Type B pancreatic cell (in vitro differentiated cells): Measurements from ENCODE around the gene DEPDC1B. TPM values are rescaled to one million over a fixed set of nuclear protein-coding genes. Genes with fewer than 3 reads are reported as not detected.
"Not testable (repeated sequence)": the region's sequence is repeated elsewhere in the genome, so short reads cannot be mapped to it uniquely, and the experiment has no call there.

Source experiments
- DNase-seq: peaks from one replicate; pipeline ENCODE4 v3.0.0; 2021; ENCODE audit warnings: mixed read lengths; ENCODE audit not compliant: unreplicated experiment; ENCODE audit errors: extremely low spot score
- H3K27ac Mint-ChIP-seq: 2 replicates; pipeline ENCODE4 v1.8.0; 2021; ENCODE audit warnings: mild to moderate bottlenecking, mixed read lengths
- H3K27me3 Mint-ChIP-seq: 2 replicates; pipeline ENCODE4 v1.8.0; 2021; ENCODE audit warnings: mixed read lengths
- H3K36me3 Mint-ChIP-seq: 2 replicates; pipeline ENCODE4 v1.8.0; 2021; ENCODE audit warnings: mixed read lengths
- H3K4me1 Mint-ChIP-seq: one replicate; pipeline ENCODE4 v1.8.0; 2021; ENCODE audit warnings: mixed read lengths; ENCODE audit not compliant: unreplicated experiment
- H3K4me3 Mint-ChIP-seq: 2 replicates; pipeline ENCODE4 v1.8.0; 2021; ENCODE audit warnings: mild to moderate bottlenecking, mixed read lengths
- H3K9me3 Mint-ChIP-seq: 2 replicates; pipeline ENCODE4 v1.8.0; 2021; ENCODE audit warnings: mixed read lengths
- total RNA-seq: library from RNA; stranded (reverse); gene quantifications from 2 replicates; pipeline ENCODE4 v1.2.1, GENCODE V29; 2021; ENCODE audit warnings: low replicate concordance
- TF ChIP-seq, protein P1 (sequence below): fragments of 200-600 bp; sonication (generic); conservative IDR thresholded peaks from 2 replicates; pipeline ENCODE4 v1.5.0; 2021; ENCODE audit warnings: antibody characterized with exemption, mild to moderate bottlenecking

DEPDC1B gene
- total RNA-seq, 1 donor from 2014 or later: 29.1 TPM

DNA sequence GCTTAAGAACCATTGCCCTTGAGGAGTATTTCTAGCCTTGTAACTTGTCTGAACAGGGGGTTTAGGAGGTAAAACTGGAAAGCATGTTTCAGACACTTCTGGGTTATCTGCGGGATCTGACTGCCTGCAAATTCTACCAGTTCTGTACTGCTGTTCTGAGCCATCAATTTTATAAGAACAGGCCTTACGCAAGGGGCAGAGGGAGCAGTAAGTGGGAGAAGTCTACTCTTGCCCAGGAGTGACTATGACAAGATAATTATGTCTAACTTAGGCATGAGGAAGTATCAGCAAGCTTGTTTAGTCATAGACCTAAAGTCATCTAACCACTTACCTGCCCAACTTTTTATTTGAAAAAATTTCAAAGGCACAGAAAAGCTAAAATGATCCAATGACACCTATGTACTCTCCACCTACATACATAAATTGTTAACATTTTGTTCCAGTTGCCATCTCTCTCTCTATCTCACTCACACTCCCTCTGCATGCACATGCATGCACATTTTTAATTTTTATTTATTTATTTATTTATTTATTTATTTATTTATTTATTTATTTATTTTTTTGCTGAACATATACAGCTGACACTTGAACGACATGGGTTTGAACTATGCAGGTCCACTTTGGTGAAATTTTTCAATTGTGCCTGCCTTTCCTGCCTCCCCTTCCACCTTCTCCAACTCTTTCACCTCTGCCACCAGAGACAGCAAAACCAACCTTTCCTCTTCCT lies 18.4 kb upstream of the DEPDC1B start:
- Mint-ChIP-seq H3K27me3 (no peaks in the 10 kb centered on the region), H3K9me3 (no peaks in the 10 kb centered on the region), H3K4me3 (peak overlapping the region; percentile 16), H3K27ac (peak overlapping the region; percentile 91), H3K36me3 (no peaks in the 10 kb centered on the region), H3K4me1 (no peaks in the 10 kb centered on the region)
- DNase-seq: no peak
- TF ChIP-seq, protein P1, sequence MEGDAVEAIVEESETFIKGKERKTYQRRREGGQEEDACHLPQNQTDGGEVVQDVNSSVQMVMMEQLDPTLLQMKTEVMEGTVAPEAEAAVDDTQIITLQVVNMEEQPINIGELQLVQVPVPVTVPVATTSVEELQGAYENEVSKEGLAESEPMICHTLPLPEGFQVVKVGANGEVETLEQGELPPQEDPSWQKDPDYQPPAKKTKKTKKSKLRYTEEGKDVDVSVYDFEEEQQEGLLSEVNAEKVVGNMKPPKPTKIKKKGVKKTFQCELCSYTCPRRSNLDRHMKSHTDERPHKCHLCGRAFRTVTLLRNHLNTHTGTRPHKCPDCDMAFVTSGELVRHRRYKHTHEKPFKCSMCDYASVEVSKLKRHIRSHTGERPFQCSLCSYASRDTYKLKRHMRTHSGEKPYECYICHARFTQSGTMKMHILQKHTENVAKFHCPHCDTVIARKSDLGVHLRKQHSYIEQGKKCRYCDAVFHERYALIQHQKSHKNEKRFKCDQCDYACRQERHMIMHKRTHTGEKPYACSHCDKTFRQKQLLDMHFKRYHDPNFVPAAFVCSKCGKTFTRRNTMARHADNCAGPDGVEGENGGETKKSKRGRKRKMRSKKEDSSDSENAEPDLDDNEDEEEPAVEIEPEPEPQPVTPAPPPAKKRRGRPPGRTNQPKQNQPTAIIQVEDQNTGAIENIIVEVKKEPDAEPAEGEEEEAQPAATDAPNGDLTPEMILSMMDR: no peak

DNA sequence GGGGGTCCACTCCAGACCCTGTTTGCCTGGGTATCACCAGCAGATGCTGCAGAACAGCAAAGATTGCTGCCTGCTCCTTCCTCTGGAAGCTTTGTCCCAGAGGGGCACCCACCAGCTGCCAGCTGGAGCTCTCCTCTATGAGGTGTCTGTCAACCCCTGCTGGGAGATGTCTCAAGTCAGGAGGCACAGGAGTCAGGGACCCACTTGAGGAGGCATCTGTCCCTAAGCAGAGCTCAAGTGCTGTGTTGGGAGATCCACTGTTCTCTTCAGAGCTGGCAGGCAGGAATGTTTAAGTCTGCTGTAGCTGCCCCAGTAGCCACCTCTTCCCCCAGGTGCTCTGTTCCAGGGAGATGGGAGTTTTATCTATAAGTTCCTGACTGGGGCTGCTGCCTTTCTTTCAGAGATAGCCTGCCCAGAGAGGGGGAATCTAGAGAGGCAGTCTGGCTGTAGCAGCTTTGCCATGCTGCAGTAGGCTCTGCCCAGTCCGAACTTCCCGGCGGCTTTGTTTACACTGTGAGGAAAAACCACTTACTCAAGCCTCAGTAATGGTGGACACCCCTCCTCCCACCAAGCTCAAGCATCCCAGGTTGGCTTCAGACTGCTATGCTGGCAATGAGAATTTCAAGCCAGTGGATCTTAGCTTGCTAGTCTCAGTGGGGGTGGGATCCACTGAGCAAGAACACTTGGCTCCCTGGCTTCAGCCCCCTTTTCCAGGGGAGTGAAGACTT lies 15.4 kb upstream of the DEPDC1B start:
- H3K4me1 Mint-ChIP-seq, H3K9me3 Mint-ChIP-seq, H3K27me3 Mint-ChIP-seq, H3K4me3 Mint-ChIP-seq, DNase-seq, H3K36me3 Mint-ChIP-seq, H3K27ac Mint-ChIP-seq: not testable (repeated sequence)

DNA sequence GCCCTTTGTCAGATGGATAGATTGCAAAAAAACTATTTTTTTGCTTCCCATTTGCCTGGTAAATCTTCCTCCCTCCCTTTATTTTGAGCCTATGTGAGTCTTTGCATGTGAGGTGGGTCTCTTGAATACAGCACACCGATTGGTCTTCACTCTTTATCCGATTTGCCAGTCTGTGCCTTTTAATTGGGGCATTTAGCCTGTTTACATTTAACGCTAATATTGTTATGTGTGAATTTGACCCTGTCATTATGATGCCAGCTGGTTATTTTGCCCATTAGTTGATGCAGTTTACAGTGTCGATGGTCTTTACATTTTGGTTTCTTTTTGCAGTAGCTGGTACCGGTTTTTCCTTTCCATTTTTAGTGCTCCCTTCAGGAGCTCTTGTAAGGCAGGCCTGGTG lies 13.0 kb upstream of the DEPDC1B start:
- Mint-ChIP-seq H3K36me3 (no peaks in the 10 kb centered on the region), H3K9me3 (no peaks in the 10 kb centered on the region)
- DNase-seq: no peak

DNA sequence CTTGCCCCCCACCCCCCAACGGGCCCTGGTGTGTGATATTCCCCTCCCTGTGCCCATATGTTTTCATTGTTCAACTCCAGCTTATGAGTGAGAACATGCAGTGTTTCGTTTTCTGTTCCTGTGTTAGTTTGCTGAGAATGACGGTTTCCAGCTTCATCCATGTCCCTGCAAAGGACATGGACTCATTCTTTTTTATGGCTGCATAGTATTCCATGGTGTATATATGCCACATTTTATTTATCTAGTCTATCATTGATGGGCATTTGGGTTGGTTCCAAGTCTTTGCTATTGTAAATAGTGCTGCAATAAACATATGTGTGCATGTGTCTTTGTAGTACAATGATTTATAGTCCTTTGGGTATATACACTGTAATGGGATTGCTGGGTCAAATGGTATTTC lies 11.9 kb upstream of the DEPDC1B start:
- not testable (repeated sequence) for H3K4me1 Mint-ChIP-seq, H3K4me3 Mint-ChIP-seq, H3K9me3 Mint-ChIP-seq, H3K27ac Mint-ChIP-seq, H3K36me3 Mint-ChIP-seq, H3K27me3 Mint-ChIP-seq, DNase-seq

More for the DNA sequence above, 13.0 kb upstream of the DEPDC1B start:
- Mint-ChIP-seq H3K27ac (no peak overlapping the region), H3K27me3 (peaks cover 8% of the 10 kb centered on the region), H3K4me1 (no peaks in the 10 kb centered on the region), H3K4me3 (no peak overlapping the region)
- TF ChIP-seq, protein P1: no peak

DNA sequence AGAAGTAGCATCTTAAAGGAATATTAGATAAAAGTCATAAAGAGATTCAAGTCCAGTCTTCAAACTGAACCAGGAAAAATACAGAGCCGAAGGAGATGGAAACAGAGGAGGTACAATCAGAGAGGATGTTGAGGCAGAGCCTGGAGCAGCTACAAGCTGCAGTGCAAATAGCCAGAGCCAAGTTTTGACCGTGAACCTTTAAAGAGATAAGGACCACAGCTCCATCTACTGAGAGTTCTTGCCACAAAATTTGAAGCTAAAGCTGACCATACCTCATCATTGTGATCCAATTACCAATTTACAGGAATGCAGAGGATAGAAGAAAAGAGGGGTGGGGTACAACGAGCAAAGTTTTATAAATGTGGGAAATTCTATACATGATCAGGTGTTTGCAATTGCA lies 10.4 kb upstream of the DEPDC1B start:
- Mint-ChIP-seq H3K9me3 (no peaks in the 10 kb centered on the region), H3K36me3 (no peaks in the 10 kb centered on the region), H3K27ac (no peak overlapping the region), H3K27me3 (peaks cover 8% of the 10 kb centered on the region), H3K4me1 (no peaks in the 10 kb centered on the region), H3K4me3 (no peak overlapping the region)
- DNase-seq: no peak
- TF ChIP-seq, protein P1: no peak

DNA sequence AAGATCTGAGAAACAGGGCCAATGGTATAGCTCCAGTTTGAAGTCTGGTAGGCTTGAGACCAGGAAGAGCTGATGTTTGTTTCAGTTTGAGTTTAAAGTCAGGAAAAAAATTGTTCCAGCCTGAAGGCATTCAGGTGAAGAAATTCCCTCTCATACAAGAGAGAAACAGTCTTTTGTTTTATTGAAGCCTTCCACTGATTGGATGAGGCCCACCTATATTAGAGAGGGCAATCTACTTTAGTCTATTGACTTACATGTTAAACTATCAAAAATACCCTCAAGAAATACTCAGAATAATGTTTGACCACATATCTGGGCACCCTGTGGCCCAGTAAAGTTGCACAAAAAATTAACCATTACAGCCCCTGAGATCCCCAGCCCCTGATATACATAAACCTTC lies 5.2 kb upstream of the DEPDC1B start:
- no peaks in the 10 kb centered on the region for H3K9me3 Mint-ChIP-seq
- H3K27ac Mint-ChIP-seq: no peak overlapping the region
- DNase-seq: no peak
- no peak overlapping the region for H3K4me3 Mint-ChIP-seq
- peaks cover 1% of the 10 kb centered on the region for H3K27me3 Mint-ChIP-seq
- TF ChIP-seq, protein P1: no peak
- no peaks in the 10 kb centered on the region for H3K36me3 Mint-ChIP-seq
- peaks cover 10% of the 10 kb centered on the region for H3K4me1 Mint-ChIP-seq
